HG02870 (cell line): ENCODE results near the gene FAM240B.

Experiments used
- ATAC-seq: cut with Tn5 transposase; IDR thresholded peaks from one replicate; pipeline ENCODE4 v1.9.1; 2021; ENCODE audit warnings: mild to moderate bottlenecking, moderate library complexity; ENCODE audit not compliant: unreplicated experiment

Gene FAM240B

DNA sequence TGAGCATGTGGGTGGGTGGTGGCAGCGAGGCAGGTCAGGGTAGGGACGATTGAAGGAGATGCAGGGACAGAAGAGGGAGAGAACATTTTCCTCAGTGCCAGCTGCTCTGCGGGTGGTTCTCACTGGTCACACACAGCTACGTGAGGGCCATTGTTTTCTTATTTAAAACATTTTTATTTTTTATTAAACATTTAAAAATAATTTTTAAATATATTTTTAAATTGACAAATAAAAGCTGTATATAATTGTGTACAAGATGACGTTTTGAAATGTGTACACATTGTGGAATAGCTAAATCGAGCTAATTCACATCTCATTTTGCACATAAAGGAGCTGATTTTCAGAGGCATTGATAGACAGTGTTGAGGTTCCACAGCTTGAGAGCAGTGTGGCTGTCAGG lies 14.0 kb downstream of the FAM240B start:
- no peak for ATAC-seq

DNA sequence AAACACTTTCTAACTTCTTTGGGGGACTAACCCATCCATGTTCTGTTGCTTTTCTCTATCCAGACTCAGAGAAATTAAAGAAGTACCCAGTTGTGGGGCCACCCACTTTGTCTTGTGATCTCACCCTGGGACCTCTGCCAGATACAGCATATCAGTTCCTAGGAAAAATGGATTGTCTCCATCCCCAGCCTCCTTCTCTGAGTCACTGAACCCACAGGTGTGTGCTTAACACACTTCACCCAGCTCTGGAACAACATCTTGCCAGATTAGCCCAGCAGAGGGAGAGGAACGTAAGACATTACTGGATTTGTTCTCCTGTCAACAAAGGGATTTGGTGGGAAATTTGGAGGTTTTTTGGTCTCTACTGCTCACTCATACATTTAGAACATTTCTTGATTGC lies 19.2 kb downstream of the FAM240B start:
- no peak for ATAC-seq

DNA sequence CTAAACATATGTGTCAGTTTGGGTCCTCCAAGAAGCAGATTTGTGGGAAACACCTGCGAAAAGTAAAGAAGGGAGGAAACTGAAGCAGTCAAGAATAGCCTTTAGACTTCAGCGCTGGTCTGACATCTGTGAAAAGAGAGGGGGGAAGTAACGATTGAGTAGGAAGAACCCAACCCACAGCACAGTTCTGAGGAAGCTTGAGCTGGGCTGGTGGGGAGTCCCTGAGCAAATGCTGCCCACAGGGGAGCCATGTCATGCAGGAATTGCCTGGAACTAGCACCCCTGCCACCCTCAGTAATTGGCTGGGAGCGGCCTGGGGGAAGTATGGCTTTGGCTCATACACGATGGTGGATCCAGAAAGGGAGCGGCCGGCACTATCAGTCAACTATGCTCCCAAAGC lies 20.6 kb downstream of the FAM240B start:
- no peak for ATAC-seq

DNA sequence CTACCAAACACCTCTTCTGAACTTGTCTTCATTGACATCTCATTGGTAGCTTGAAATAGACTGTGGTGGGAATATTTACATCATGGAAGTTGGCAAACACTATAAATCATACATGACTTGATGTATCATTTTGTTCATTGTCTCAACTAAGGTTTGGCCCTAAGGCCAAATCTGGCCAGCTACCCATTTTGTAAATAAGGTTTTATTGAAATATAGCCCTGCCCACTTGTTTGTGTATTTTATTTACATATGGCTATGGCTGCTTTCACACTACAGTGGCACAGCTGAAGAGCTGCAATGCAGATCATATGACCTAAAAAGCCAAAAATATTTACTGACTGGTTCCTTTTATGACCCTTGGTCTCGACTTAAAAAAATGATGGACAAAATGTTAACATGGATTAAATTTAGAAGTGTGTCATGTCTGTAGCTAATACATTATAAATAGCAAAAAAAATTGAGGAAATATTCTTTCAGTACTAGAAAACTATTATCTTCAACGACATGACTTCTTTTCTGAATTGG lies 22.1 kb downstream of the FAM240B start:
- no peak for ATAC-seq

DNA sequence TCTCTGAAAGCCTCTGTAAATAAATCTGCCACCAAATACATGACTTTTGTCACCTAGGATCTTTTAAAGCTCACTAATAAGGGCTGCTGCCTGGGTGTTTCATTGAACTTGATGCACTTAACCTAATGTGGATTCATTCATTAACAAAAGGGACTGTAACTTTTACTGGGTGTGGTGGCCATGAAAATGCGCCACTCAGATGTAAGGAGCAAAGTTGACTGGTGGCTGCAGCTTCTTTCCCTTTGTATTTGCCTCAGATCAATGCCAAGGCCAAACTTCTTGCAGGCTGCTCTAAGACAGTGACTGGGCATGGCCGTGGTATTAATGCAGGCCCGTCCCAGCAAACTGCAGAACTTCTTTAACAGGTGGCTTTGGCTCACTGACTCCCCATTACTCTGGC lies 22.9 kb downstream of the FAM240B start:
- no peak for ATAC-seq

DNA sequence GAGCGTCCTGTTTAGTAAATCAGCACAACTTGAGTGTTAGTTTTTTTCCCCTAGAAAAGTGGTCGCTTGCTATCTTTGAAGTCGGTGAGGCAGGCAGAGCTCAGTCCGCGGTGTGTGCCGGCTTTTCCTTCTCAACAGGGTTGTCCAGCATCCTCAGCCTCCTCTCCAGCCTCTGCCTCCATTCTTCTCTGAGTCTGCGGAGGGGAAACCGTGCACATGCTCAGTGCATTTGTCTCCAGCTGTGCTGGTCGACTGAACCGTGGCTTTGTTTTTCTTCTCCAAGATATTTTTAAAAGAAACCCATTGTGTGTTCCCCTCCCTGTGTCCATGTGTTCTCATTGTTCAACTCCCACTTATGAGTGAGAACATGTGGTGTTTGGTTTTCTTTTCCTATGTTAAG lies 25.3 kb downstream of the FAM240B start:
- no peak for ATAC-seq

DNA sequence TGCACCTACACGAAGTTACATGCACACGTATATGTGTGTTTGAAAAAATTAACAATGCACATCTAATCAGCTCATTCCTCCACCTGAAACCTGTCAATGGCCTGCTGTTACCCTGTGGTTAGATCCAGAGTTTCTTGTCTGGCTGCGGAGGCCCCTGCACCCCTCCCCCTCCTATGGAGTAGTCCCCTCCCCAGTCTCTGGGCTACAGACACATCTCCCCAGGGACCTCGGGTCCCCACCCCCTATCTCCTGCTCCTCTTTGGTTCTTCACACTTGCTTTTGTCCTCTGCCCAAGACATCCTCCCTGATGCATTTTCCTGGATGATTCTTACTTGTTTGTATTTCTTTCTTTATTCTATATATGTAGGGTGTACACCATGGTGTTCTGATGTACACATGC lies 27.2 kb downstream of the FAM240B start:
- ATAC-seq = no peak

DNA sequence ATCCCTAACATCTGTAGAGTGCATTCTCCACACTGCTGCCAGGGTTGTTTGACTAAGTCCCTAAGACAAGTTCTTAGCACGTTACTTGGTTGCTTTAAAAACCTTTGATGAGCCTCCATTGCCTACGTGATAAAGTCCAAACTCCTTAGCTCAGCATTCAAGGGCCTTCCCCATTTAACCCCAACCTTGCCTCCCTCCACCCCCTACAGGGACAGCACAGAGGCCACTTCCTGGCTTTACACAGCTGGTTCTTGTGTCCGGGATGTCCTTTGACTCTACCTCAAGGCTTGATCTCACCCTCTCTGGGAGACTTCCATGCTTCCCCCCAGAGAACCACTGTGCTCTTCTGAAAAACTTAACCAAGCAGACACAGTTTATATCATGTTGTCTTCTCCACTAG lies 29.4 kb downstream of the FAM240B start:
- ATAC-seq = no peak

DNA sequence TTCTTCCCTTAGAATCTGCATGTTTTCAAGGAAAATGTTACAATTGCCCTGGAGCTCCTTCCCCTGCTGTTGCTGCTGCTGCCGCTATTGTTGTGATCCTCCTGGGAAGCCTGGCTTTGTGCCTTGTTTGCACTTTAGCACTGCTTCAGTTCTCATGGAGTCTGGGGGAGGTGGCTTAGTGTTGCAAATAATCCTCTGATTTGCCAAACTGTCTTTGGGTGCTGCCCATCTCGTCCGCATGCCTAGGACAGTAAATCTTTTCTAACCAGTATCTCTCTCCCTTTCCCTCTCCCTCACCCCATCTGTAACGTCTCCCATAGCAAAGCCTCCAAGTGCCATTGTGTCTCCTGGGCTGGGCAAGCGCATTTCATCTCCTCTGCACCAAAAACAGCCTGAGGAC lies 30.3 kb downstream of the FAM240B start:
- no peak for ATAC-seq

DNA sequence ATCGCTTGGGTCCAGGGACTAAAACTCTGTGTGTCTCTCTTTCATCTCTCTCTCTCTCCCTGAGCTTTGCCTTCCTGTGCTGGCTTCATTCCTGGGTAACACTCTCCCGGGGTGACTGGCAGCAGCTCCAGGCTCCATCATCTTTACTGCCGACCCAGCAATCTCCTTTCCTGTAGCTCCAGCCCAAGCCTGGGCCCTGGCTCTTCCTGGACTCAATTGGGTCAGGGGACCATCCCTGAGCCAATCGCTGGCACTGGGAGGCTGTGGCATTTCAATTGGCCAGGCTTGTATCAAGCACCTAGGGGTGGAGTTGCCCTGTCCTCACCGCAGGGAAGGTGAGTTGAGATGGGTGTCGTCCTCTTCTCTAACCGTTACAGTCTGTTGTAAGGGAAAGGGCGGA lies 31.9 kb downstream of the FAM240B start:
- ATAC-seq = no peak

DNA sequence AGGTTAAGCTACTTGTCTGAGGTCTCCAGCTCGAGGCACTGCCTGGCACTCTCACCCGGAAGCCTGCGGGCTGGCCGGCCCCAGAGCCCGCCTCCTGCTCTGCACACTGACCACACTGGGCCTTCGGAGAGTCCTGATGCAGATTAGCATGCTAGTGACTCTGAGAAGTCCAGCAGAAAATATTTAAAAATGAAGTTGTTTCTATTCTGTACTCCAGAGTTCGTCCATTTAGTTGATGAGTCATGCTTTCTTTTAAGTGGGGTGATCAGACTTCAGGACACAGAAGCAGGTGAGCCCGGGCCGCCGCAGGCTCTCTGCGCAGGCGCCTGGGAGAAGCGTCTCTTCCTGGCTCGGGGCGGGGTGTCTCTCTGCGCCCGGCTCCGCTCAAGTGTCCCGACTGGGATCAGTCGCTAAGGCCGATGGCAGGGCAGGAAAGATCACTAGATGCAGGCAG lies 32.5 kb downstream of the FAM240B start:
- ATAC-seq = peak; percentile 64

DNA sequence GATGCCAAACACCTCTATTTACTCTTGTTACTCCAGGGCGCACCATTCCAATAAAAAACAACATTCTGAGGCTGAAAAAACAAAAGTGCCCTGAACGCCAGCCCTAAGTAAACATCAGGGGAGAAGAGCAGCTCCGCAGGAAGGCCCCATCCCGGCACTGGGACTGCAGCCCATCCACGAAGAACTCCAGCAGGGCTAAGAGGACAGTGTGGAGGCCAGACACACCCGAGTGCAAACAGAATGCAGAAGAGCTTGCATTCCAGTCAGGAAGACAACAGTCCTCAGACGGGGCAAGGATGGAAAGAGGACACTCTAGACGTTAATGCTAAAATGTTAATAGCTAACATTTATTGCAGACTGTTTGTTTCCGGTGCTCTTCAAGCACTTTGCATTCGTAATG lies 33.0 kb downstream of the FAM240B start:
- no peak for ATAC-seq

DNA sequence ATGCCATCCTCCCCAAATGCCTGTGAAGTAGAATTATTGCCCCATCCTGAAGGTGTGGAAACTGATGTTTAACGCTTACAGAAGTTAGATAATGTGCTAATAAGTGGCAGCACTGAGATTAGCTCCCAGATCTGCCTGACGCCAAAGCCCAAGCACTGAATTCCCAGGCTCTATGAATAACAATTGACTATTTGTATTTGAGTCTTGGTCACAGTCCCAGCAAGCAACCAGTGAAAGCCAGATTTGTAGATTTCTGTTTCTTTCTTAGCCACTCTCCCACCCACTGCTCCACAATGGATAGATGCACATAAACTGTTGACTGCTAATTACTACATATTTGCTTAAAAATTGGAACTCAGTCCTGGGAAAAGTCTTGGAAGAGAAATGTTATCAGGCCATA lies 34.4 kb downstream of the FAM240B start:
- ATAC-seq = no peak

DNA sequence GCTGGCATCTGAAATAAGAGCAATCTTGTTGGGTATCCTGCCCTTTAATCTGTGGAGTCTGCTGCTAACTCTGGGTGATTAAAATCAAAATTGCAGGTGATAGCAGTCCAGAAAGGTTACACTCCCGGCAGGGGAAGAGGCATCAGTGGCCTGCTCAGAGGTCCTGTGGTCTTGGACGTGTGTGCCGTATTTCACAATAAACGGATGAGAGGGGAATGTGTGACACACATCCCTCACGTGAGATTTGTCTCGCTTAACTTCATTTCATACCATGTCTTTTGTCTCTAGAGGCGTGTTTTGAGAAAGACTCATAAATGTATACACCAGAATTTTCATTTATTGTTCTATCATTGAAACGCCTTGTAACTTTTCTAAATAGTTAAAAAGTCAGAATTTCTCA lies 36.6 kb downstream of the FAM240B start:
- ATAC-seq = no peak

DNA sequence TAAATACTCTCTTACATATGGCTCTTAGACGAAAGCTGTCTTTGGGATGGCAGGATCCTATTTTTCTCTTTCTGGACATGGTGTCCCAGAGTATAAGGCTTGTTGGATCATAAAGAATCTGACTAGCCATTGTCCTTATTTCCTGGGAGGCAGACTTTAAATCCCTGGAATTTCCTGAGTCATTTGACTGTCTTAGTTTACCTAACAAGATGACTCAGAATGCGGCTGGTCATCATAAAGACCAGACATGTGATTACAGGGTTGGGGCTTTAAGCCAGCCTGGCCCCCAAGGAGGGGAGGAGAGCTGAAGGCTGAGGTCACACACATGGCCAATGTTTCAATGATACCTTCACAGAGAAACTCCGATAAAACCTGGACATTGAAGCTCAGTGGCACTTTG lies 37.2 kb downstream of the FAM240B start:
- no peak for ATAC-seq

DNA sequence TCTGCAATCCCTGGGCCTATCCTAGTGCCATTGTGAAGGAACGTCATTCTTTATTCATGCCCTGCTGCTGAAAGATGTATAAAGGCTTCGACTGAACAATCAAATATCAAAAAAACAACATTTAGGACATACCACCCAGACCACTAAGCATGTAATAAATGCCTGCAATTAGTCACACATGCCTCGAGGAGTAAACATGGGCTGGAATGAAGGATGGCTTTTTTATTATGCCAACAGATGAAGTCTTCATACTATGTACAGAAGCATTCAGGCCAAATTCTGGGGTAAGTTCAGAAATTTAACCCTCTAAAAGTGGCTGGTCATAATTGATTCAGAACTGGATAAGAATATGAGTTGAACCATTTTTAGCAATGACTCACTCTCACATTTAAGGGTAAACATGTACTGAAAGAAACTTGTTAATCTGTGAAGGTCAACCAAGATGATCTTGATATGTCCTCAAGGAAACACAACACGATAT lies 38.1 kb downstream of the FAM240B start:
- ATAC-seq = peak; percentile 70

DNA sequence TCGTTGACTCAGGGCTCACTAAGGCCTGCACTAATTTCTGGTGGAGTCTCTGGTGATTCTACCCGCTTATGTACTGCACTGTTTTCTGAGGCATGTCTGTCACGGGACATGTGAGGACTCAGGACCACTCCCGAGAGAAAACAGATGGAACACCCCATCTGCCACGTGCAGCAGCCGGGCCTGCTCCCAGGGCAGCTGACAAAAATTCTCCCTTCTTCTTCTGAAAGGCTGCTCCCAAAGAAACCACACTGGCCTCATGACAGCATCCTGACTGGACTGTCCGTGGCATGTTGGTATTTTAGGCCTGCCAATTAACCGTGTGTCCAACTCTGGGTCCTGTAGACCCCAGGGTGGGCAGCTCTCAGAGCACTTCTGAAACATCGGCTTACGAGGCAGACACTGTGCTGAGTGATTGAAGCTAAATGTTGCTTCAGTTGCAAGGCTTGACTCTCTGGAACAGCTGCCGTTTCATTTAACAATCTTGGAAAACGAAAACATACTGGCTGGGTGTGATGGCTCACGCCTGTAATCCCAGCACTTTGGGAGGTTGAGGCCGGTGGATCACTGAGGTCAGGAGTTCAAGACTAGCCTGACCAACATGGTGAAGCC lies 39.0 kb downstream of the FAM240B start:
- no peak for ATAC-seq

DNA sequence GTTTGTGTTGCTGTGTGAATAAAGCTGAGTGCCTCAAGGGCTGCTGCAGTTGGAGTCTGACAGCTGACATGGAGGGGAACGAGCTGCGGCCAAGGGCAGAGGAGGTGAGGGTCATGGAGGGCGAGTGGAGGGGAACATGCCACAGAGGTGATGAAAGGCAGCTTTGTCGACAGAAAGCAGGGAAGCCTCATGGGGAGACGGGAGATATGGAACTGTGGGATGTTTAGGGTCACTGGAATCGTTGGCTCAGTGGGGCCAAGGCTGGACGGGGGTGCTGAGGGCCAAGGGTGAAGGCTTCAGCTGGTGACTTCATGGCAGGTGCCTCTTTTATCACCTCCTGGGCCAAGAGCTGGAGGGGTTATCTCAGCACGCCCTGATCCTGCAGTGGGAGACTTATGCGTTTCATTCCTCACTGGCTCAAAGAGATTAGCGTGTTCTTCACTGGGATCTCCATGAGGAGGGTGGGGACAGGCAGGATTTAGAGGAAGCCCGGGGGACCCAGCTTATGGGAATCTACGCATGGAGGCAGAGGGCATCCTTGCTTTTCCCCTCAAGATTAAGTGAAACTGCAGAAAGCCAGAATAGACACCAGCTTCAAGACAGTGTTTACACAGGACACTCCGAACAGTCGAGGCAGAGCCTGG lies 42.2 kb downstream of the FAM240B start:
- ATAC-seq = no peak

DNA sequence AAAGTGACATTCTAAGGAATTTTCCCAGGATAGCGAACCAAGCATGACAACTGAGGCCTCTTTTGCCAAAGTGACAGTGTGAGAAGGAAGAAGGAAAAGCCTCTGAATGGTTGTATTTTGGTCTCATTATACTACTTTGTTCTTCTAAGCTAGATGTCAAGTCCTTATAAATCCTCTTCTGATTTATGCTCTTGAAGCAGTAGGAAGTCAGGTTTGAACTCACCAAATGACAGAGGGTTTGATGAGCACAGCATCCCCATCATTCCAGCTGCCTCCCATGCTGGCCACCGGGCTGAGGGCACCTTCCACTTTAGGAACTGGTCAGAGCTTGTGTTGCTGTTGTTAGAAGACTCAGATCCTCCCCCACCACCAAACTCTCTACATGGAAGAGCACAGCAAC lies 44.1 kb downstream of the FAM240B start:
- ATAC-seq = no peak

DNA sequence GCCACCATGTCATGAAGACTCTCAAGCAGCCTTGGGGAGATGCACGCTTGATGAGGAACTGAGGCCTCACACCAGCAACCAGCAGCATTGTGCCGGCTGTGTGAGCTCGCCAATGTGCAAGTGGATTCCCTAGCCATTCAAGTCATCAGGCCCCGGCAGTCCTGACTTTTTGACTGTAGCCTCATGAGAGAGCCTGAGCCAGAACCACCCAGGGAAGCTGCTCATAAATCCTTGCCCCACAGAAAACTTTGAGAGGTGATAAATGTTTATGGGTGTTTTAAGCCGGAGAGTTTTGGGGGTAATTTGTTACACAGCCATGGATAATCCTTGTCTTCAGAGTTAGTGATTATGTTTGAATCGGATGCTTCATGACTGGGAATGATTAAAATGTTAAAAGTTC lies 44.7 kb downstream of the FAM240B start:
- ATAC-seq = no peak

DNA sequence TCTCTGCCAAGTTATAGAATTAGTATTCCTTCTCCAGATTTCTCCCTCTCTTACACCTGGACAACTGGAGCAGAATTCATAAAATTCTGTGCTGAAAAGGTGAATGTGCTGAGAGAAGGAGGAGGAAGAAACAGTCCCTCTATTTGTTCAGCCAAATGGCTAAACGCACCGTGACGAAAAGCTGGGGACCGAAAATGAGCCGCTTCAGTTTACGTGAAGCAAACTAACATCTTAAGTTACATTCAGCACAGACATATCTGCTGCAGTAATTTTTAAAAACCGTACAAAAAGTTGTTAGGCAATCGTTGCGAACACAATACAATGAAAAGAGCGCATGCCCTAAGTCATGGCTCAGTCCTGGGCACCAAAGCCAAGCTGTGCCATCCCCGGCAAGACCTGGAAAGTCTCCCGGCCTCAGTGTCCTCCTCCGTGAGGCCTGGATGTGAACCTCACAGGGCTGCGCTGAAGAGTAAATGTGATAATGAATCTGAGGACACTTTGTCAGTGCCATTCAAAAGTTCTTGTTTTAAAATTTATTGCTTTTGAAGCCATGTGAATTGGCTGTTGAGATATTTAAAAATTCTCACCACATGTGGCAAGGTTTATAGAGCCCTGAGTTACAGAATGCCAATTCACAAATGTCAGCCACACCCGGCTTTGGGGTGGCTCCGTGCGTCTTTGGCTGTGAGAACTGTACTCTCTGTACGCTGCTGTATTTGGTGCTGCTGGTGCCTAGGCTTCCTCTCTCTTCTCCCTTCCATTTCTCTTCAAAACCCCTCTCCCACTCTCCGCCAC lies 46.3 kb downstream of the FAM240B start:
- ATAC-seq = no peak

DNA sequence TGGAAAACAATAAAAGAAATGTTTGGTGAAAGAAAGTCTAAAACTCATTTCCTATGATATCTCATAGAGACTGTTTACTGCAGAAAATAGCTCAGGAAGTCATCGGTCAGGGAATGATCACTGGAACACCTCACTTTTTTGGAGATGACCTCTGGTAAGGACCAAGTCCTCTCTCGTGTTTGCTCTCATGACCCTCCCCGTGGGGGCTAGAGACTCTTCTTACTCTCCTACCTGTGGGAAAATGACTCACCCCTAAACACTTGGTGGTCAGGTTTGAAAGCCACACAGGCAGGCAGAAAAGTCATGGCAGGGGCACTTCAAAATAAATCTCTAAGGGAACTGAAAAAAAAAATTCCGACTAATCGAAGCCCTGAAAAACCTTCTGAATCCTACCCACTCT lies 48.2 kb downstream of the FAM240B start:
- peak; percentile 48 for ATAC-seq
